ENCODE measurements around the gene KNCN.

DNA sequence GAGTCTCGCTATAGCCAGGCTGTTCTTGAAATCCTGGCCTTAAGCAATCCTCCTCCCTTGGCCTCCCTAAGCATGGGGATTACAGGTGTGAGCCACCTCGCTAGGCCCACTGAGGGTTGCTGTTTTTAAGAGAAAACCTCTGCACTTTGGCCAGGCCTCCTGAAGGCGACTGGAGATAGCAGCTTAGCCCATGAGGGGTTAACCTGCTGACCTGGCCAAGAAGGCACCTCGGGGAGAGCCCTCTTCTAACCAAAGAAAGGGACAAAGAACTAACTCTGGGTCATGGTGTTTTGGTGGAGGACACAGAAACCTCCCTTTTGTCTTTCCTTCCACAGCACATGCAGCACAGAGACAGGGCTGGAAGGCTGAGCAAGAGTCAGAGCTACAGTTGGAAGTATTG lies 17.7 kb upstream of the KNCN start:
- TF ChIP-seq, protein P1, sequence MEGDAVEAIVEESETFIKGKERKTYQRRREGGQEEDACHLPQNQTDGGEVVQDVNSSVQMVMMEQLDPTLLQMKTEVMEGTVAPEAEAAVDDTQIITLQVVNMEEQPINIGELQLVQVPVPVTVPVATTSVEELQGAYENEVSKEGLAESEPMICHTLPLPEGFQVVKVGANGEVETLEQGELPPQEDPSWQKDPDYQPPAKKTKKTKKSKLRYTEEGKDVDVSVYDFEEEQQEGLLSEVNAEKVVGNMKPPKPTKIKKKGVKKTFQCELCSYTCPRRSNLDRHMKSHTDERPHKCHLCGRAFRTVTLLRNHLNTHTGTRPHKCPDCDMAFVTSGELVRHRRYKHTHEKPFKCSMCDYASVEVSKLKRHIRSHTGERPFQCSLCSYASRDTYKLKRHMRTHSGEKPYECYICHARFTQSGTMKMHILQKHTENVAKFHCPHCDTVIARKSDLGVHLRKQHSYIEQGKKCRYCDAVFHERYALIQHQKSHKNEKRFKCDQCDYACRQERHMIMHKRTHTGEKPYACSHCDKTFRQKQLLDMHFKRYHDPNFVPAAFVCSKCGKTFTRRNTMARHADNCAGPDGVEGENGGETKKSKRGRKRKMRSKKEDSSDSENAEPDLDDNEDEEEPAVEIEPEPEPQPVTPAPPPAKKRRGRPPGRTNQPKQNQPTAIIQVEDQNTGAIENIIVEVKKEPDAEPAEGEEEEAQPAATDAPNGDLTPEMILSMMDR (IDR thresholded peaks at IDR 0.05): no peak
- TF ChIP-seq POLR2A (IDR thresholded peaks at IDR 0.05) (no peak), POLR2AphosphoS5 (IDR thresholded peaks at IDR 0.05) (no peak)

Data from breast epithelium (tissue), 3 donors.